Keratinocyte (primary cell): ENCODE measurements around the gene DNAJC11. TPM values are rescaled to one million over a fixed set of nuclear protein-coding genes. Genes with fewer than 3 reads are reported as not detected.
A peak's percentile ranks its signal among the peaks of the same experiment; 100 is the strongest.

ENCODE experiments used
- DNase-seq: peaks from one replicate; pipeline ENCODE4 v3.0.0-alpha.2; 2011; ENCODE audit warnings: low read depth, missing footprints, low spot score
- FAIRE-seq: peaks from 2 replicates; lab custom pipeline; 2011; peaks lifted over from hg19 to GRCh38; lab: Jason Lieb, UNC
- H2AFZ ChIP-seq: 2 replicates; pipeline ENCODE4 v1.6.0; 2012; ENCODE audit warnings: low read length, control low read depth, inconsistent platforms; ENCODE audit not compliant: control insufficient read depth
- H3K27ac ChIP-seq: 2 replicates; pipeline ENCODE4 v1.5.1; 2011; ENCODE audit warnings: low read length; ENCODE audit not compliant: control insufficient read depth, insufficient read depth
- H3K27me3 ChIP-seq: 3 replicates; pipeline ENCODE4 v1.6.0; 2011; ENCODE audit warnings: low read length; ENCODE audit not compliant: control insufficient read depth, insufficient read depth; ENCODE audit errors: extremely low read depth
- H3K36me3 ChIP-seq, 2 experiments: 2 replicates in 1 of 2; 3 replicates in 1 of 2; pipeline ENCODE4 v1.5.1; 2011; ENCODE audit warnings: low read length in 2 of 2, mild to moderate bottlenecking in 1 of 2; ENCODE audit not compliant: control insufficient read depth in 2 of 2, insufficient read depth in 2 of 2; ENCODE audit errors: extremely low read depth in 1 of 2
- H3K4me1 ChIP-seq: 3 replicates; pipeline ENCODE4 v1.5.1; 2011; ENCODE audit warnings: low read length; ENCODE audit not compliant: control insufficient read depth, insufficient read depth; ENCODE audit errors: extremely low read depth
- H3K4me2 ChIP-seq: 3 replicates; pipeline ENCODE4 v1.6.0; 2011; ENCODE audit warnings: low read depth, low read length; ENCODE audit not compliant: control insufficient read depth, insufficient read depth; ENCODE audit errors: extremely low read depth
- H3K4me3 ChIP-seq, 3 experiments: fragments of 200-600 bp in 1 of 3; sonication (generic) in 1 of 3; 2 replicates in 2 of 3; 3 replicates in 1 of 3; pipeline ENCODE4 v1.5.1; 2011 to 2016; ENCODE audit warnings: low read length in 3 of 3, mild to moderate bottlenecking in 3 of 3, control low read depth in 2 of 3, inconsistent platforms in 1 of 3, low read depth in 1 of 3, mixed read lengths in 1 of 3, mixed run types in 1 of 3, moderate library complexity in 1 of 3; ENCODE audit not compliant: control insufficient read depth in 2 of 3, insufficient read depth in 2 of 3; ENCODE audit errors: extremely low read depth in 1 of 3
- H3K79me2 ChIP-seq: 2 replicates; pipeline ENCODE4 v1.6.0; 2012; ENCODE audit warnings: low read length; ENCODE audit not compliant: control insufficient read depth, insufficient read depth
- H3K9ac ChIP-seq: 3 replicates; pipeline ENCODE4 v1.6.0; 2011; ENCODE audit warnings: low read length; ENCODE audit not compliant: control insufficient read depth, insufficient read depth; ENCODE audit errors: extremely low read depth
- H3K9me1 ChIP-seq: 3 replicates; pipeline ENCODE4 v1.6.0; 2011; ENCODE audit warnings: low read length; ENCODE audit not compliant: control insufficient read depth, insufficient read depth; ENCODE audit errors: extremely low read depth
- H3K9me3 ChIP-seq: 2 replicates; pipeline ENCODE4 v1.5.1; 2012; ENCODE audit warnings: low read depth, low read length; ENCODE audit not compliant: control insufficient read depth
- H4K20me1 ChIP-seq: 3 replicates; pipeline ENCODE4 v1.6.0; 2011; ENCODE audit warnings: low read length; ENCODE audit not compliant: control insufficient read depth, insufficient read depth; ENCODE audit errors: extremely low read depth
- CTCF ChIP-seq, 3 experiments: IDR thresholded peaks in 1 of 3; conservative IDR thresholded peaks in 1 of 3; optimal IDR thresholded peaks in 1 of 3; 2 replicates in 2 of 3; 3 replicates in 1 of 3; pipeline versions ENCODE3 to v1.5.1; 2011; ENCODE audit warnings: low read length in 3 of 3, mild to moderate bottlenecking in 3 of 3, moderate library complexity in 2 of 3, control low read depth in 1 of 3, inconsistent platforms in 1 of 3; ENCODE audit not compliant: insufficient read depth in 2 of 3; ENCODE audit errors: extremely low read depth in 1 of 3
- EZH2 ChIP-seq: IDR thresholded peaks from one replicate; pipeline ENCODE4 v1.6.1; 2012; ENCODE audit warnings: inconsistent platforms, mild to moderate bottlenecking, low read length, moderate library complexity
- dilution Hi-C: fragments of 300-500 bp; cut with MboI; formaldehyde crosslinking; loops from one replicate; pipeline ENCODE4 v1.7.0; 2020; ENCODE audit warnings: low sequenced_read_pairs; ENCODE audit not compliant: extremely low pct_ligation_motif_present
- polyA plus RNA-seq, 5 experiments: library from polyadenylated mRNA; depleted of rRNA in 3 of 5; stranded (reverse) in 3 of 5; stranded (forward) in 1 of 5; unstranded in 1 of 5; fragments of >200 nt; gene quantifications; 1 replicate in 1 of 5; 2 replicates in 3 of 5; 3 replicates in 1 of 5; pipeline versions ENCODE4 v1.2.1 to v1.2.3, GENCODE V29; 2011 to 2012; ENCODE audit warnings: missing spikeins in 2 of 5, low read depth in 1 of 5, low replicate concordance in 1 of 5

DNAJC11 gene
- polyA plus RNA-seq, 1 donor (not counting 4 experiments of a cell fraction or from before 2014, with no cell fraction given), result 40.8 TPM

- H3K9ac ChIP-seq, result no peak overlapping the region
- H3K27me3 ChIP-seq, result no peaks in the 10 kb centered on the region
- dilution Hi-C loops, result no loop called here
- no peaks in the 10 kb centered on the region for H3K9me3 ChIP-seq
- H3K4me1 ChIP-seq, result no peaks in the 10 kb centered on the region
- H3K4me2 ChIP-seq, result no peak overlapping the region
- H2AFZ ChIP-seq, result no peak overlapping the region
- peaks cover 2% of the 10 kb centered on the region for H4K20me1 ChIP-seq
- no peak for FAIRE-seq
- no peak overlapping the region for H3K27ac ChIP-seq
- H3K9me1 ChIP-seq, result no peaks in the 10 kb centered on the region
- TF ChIP-seq CTCF (optimal IDR thresholded peaks at IDR 0.05 in 1 of 3, IDR thresholded peaks at IDR 0.05 in 1 of 3, conservative IDR thresholded peaks at IDR 0.05 in 1 of 3; ENCODE audit: extremely low read depth in 1 of 3, insufficient read depth in 2 of 3, low read length in 3 of 3) (no peak), EZH2 (no peak)
- peaks cover 41% of the 10 kb centered on the region for H3K79me2 ChIP-seq
- H3K4me3 ChIP-seq, result no peak overlapping the region
- DNase-seq, result no peak
- peaks cover 24 to 26% of the 10 kb centered on the region in 2 experiments for H3K36me3 ChIP-seq
Observed at GRCh38 chr1:6619045-6619444, 82.6 kb downstream of the DNAJC11 start.

- peaks cover 33% of the 10 kb centered on the region for H3K79me2 ChIP-seq
- no peak overlapping the region for H2AFZ ChIP-seq
- no peaks in the 10 kb centered on the region for H3K9me3 ChIP-seq
- H3K9me1 ChIP-seq, result no peaks in the 10 kb centered on the region
- H3K27me3 ChIP-seq, result no peaks in the 10 kb centered on the region
- H3K27ac ChIP-seq, result peak overlapping the region; percentile 8
- H3K36me3 ChIP-seq, result peaks cover 7 to 17% of the 10 kb centered on the region in 2 experiments
- peak overlapping the region; percentile 68 for H3K9ac ChIP-seq
- no peak for TF ChIP-seq EZH2
- no peak for TF ChIP-seq CTCF (optimal IDR thresholded peaks at IDR 0.05 in 1 of 3, IDR thresholded peaks at IDR 0.05 in 1 of 3, conservative IDR thresholded peaks at IDR 0.05 in 1 of 3; ENCODE audit: extremely low read depth in 1 of 3, insufficient read depth in 2 of 3, low read length in 3 of 3)
- no peak for FAIRE-seq
- H3K4me2 ChIP-seq, result peak overlapping the region; percentile 59
- no peak for DNase-seq
- H4K20me1 ChIP-seq, result no peaks in the 10 kb centered on the region
- peaks cover 9% of the 10 kb centered on the region for H3K4me1 ChIP-seq
- H3K4me3 ChIP-seq, result peak overlapping the region; percentile 55 to 79 (median 68)
- dilution Hi-C loops, result no loop called here
Observed at GRCh38 chr1:6614929-6615785, 86.5 kb downstream of the DNAJC11 start.
